Neural cell (in vitro differentiated cells): ENCODE data around the gene DBX2. TPM values are rescaled to one million over a fixed set of nuclear protein-coding genes. Genes with fewer than 3 reads are reported as not detected.

Source experiments
- H2AFZ ChIP-seq: fragments of 200-600, 300-800 bp; sonication (generic), shearing (Covaris generic); 2 replicates; pipeline ENCODE4 v1.6.0; 2014; ENCODE audit warnings: low read depth, mild to moderate bottlenecking, antibody characterized with exemption, low read length, moderate library complexity
- H3F3A ChIP-seq: fragments of 200-600 bp; shearing (Covaris generic); 2 replicates; pipeline ENCODE4 v1.6.1; 2016; ENCODE audit warnings: mild to moderate bottlenecking, moderate library complexity, mixed read lengths, antibody characterized with exemption, low read length; ENCODE audit not compliant: insufficient read depth, poor library complexity, severe bottlenecking
- H3K27ac ChIP-seq: fragments of 200-600, 300-800 bp; sonication (generic), shearing (Covaris generic); 2 replicates; pipeline ENCODE4 v1.5.1; 2014; ENCODE audit warnings: mild to moderate bottlenecking, low read length, moderate library complexity
- H3K27me3 ChIP-seq: fragments of 300-800, 200-600 bp; sonication (generic), shearing (Covaris generic); 2 replicates; pipeline ENCODE4 v1.6.0; 2014; ENCODE audit warnings: mild to moderate bottlenecking, low read depth, low read length, moderate library complexity; ENCODE audit not compliant: insufficient read depth
- H3K36me3 ChIP-seq: fragments of 300-800, 200-600 bp; sonication (generic), shearing (Covaris generic); 2 replicates; pipeline ENCODE4 v1.5.1; 2014; ENCODE audit warnings: mild to moderate bottlenecking, antibody characterized with exemption, low read length, moderate library complexity; ENCODE audit not compliant: insufficient read depth
- H3K4me2 ChIP-seq: fragments of 300-800, 200-600 bp; sonication (generic), shearing (Covaris generic); 2 replicates; pipeline ENCODE4 v1.6.0; 2014; ENCODE audit warnings: mild to moderate bottlenecking, low read length
- H3K4me3 ChIP-seq: fragments of 300-800, 200-600 bp; sonication (generic), shearing (Covaris generic); 2 replicates; pipeline ENCODE4 v1.5.1; 2014; ENCODE audit warnings: mild to moderate bottlenecking, low read length, moderate library complexity
- H3K79me2 ChIP-seq: fragments of 200-600 bp; shearing (Covaris generic); replicated peaks from 2 replicates; pipeline ENCODE4 v1.6.0; 2014; ENCODE audit warnings: mild to moderate bottlenecking, low read length, moderate library complexity; ENCODE audit not compliant: insufficient read depth
- H3K9ac ChIP-seq: fragments of 300-800, 200-600 bp; sonication (generic), shearing (Covaris generic); 2 replicates; pipeline ENCODE4 v1.6.1; 2016; ENCODE audit warnings: mild to moderate bottlenecking, low read length, mixed read lengths
- H3K9me2 ChIP-seq: fragments of 200-600 bp; shearing (Covaris generic); 2 replicates; pipeline ENCODE4 v1.6.1; 2016; ENCODE audit warnings: mild to moderate bottlenecking, low read length, mixed read lengths; ENCODE audit not compliant: insufficient read depth
- H3K9me3 ChIP-seq: fragments of 200-600, 300-800 bp; sonication (generic), shearing (Covaris generic); 2 replicates; pipeline ENCODE4 v1.6.1; 2016; ENCODE audit warnings: mild to moderate bottlenecking, mixed run types, low read length, moderate library complexity, mixed read lengths
- H4K20me1 ChIP-seq: fragments of 200-600 bp; shearing (Covaris generic); 2 replicates; pipeline ENCODE4 v1.6.1; 2016; ENCODE audit warnings: mild to moderate bottlenecking, mixed run types; ENCODE audit not compliant: insufficient read depth
- CTCF ChIP-seq: fragments of 450-650 bp; IDR thresholded peaks from 2 replicates; pipeline ENCODE4 v1.5.1; 2014; ENCODE audit warnings: antibody characterized with exemption, mild to moderate bottlenecking, moderate library complexity; ENCODE audit not compliant: poor library complexity, severe bottlenecking
- EP300 ChIP-seq: fragments of 450-650 bp; conservative IDR thresholded peaks from 2 replicates; pipeline ENCODE4 v1.6.1; 2014; ENCODE audit warnings: antibody characterized with exemption, mild to moderate bottlenecking, moderate library complexity; ENCODE audit not compliant: poor library complexity, severe bottlenecking
- EZH2 ChIP-seq: fragments of 200-600, 300-800 bp; shearing (Covaris generic), sonication (generic); IDR thresholded peaks from 2 replicates; pipeline ENCODE4 v1.6.1; 2014; ENCODE audit warnings: antibody characterized with exemption, low read length, borderline replicate concordance, mild to moderate bottlenecking; ENCODE audit not compliant: insufficient read depth, poor library complexity, severe bottlenecking
- MXI1 ChIP-seq: fragments of 450-650 bp; conservative IDR thresholded peaks from 2 replicates; pipeline ENCODE4 v1.6.1; 2014; ENCODE audit warnings: antibody characterized with exemption, mild to moderate bottlenecking; ENCODE audit not compliant: poor library complexity, severe bottlenecking
- POLR2AphosphoS5 ChIP-seq: IDR thresholded peaks from 2 replicates; pipeline ENCODE4 v1.6.1; 2012
- RAD21 ChIP-seq: fragments of 450-650 bp; conservative IDR thresholded peaks from 2 replicates; pipeline ENCODE4 v1.6.1; 2014; ENCODE audit warnings: antibody characterized with exemption, mild to moderate bottlenecking, moderate library complexity
- REST ChIP-seq: IDR thresholded peaks from 2 replicates; pipeline ENCODE4 v1.6.1; 2012; ENCODE audit warnings: borderline replicate concordance
- SMC3 ChIP-seq: fragments of 450-650 bp; conservative IDR thresholded peaks from 2 replicates; pipeline ENCODE4 v1.6.1; 2014; ENCODE audit warnings: antibody characterized with exemption, mild to moderate bottlenecking, moderate library complexity; ENCODE audit not compliant: poor library complexity
- TAF1 ChIP-seq: IDR thresholded peaks from 2 replicates; pipeline ENCODE4 v1.6.1; 2012; ENCODE audit warnings: low read depth
- polyA plus RNA-seq: library from polyadenylated mRNA; depleted of rRNA; stranded (reverse); fragments of >200 nt; gene quantifications from 2 replicates; pipeline ENCODE4 v1.2.3, GENCODE V29; 2014

DBX2 gene
- polyA plus RNA-seq, 1 donor from 2014 or later = 0.07 TPM

GRCh38 chr12:45060976-45061375 lies 10.1 kb upstream of the DBX2 start:
- H3K4me2 ChIP-seq = no peak overlapping the region
- H3K36me3 ChIP-seq = no peaks in the 10 kb centered on the region
- H4K20me1 ChIP-seq = no peaks in the 10 kb centered on the region
- H3K9me3 ChIP-seq = no peaks in the 10 kb centered on the region
- no peak overlapping the region for H3K27ac ChIP-seq
- H3K79me2 ChIP-seq = no peaks in the 10 kb centered on the region
- H2AFZ ChIP-seq = no peak overlapping the region
- no peaks in the 10 kb centered on the region for H3K27me3 ChIP-seq
- TF ChIP-seq TAF1 = no peak
- TF ChIP-seq EZH2 = no peak
- no peak for TF ChIP-seq MXI1
- no peak for TF ChIP-seq CTCF
- TF ChIP-seq POLR2AphosphoS5 = no peak
- no peak for TF ChIP-seq REST
- no peak overlapping the region for H3K4me3 ChIP-seq
- no peaks in the 10 kb centered on the region for H3F3A ChIP-seq
- no peak overlapping the region for H3K9ac ChIP-seq
- no peaks in the 10 kb centered on the region for H3K9me2 ChIP-seq

GRCh38 chr12:45051572-45052125 lies 750 bp upstream of the DBX2 start:
- H3K4me3 ChIP-seq = peak overlapping the region; percentile 70
- H3K27me3 ChIP-seq = peaks cover 44% of the 10 kb centered on the region
- H2AFZ ChIP-seq = no peak overlapping the region
- no peaks in the 10 kb centered on the region for H3F3A ChIP-seq
- no peak overlapping the region for H3K27ac ChIP-seq
- no peak overlapping the region for H3K4me2 ChIP-seq
- no peaks in the 10 kb centered on the region for H4K20me1 ChIP-seq
- H3K36me3 ChIP-seq = no peaks in the 10 kb centered on the region
- H3K9ac ChIP-seq = no peak overlapping the region
- no peaks in the 10 kb centered on the region for H3K9me3 ChIP-seq
- TF ChIP-seq REST = no peak
- no peak for TF ChIP-seq RAD21
- no peak for TF ChIP-seq SMC3
- TF ChIP-seq CTCF = no peak
- TF ChIP-seq EP300 = no peak
- TF ChIP-seq POLR2AphosphoS5 = no peak
- no peak for TF ChIP-seq EZH2
- TF ChIP-seq TAF1 = no peak
- TF ChIP-seq MXI1 = no peak
- no peaks in the 10 kb centered on the region for H3K79me2 ChIP-seq
- H3K9me2 ChIP-seq = no peaks in the 10 kb centered on the region
